IMR-90 (cell line): Measurements from ENCODE around the gene PLXNC1. TPM values are rescaled to one million over a fixed set of nuclear protein-coding genes. Genes with fewer than 3 reads are reported as not detected.

Source experiments
- ATAC-seq: fragments of 200-7000 bp; cut with Tn5 transposase; 2 replicates; pipeline ENCODE4 v1.9.1; 2020; ENCODE audit warnings: low read depth, mild to moderate bottlenecking, moderate library complexity
- BruUV-seq: library from RNA; stranded (reverse); fragments of 400-500 nt; replicated peaks from 2 replicates; lab custom pipeline; 2021; lab: Mats Ljungman, UMichigan
- CTCF ChIA-PET: fragments of 300-600 bp; formaldehyde crosslinking; extraction: SDS; loops from one replicate; lab custom pipeline; 2021; ENCODE audit warnings: antibody characterized with exemption; lab: Yijun Ruan, JAX
- POLR2A ChIA-PET: fragments of 300-600 bp; sonication (Branson Sonifier 250); formaldehyde crosslinking; loops from one replicate; lab custom pipeline; 2022; ENCODE audit warnings: antibody characterized with exemption; ENCODE audit not compliant: unreplicated experiment; lab: Charles Lee
- DNase-seq: peaks from one replicate; pipeline ENCODE4 v3.0.0; 2013
- H2AFZ ChIP-seq: replicated peaks from 2 replicates; pipeline ENCODE3; 2013; ENCODE audit warnings: low read length, mild to moderate bottlenecking; ENCODE audit not compliant: poor library complexity
- H2AK5ac ChIP-seq: 2 replicates; pipeline ENCODE4 v1.6.1; 2013; ENCODE audit warnings: low read depth, low read length, inconsistent platforms
- H2AK9ac ChIP-seq: replicated peaks from 2 replicates; pipeline ENCODE3; 2013; ENCODE audit warnings: mild to moderate bottlenecking, low read depth, low read length, moderate library complexity; ENCODE audit not compliant: poor library complexity
- H2BK120ac ChIP-seq: 2 replicates; pipeline ENCODE4 v1.6.1; 2013; ENCODE audit warnings: low read depth, low read length, inconsistent platforms
- H2BK15ac ChIP-seq: 3 replicates; pipeline ENCODE4 v1.6.1; 2013; ENCODE audit warnings: low read depth, low read length, inconsistent platforms
- H2BK20ac ChIP-seq: 2 replicates; pipeline ENCODE4 v1.6.1; 2013; ENCODE audit warnings: low read depth, mild to moderate bottlenecking, inconsistent platforms, low read length, moderate library complexity
- H2BK5ac ChIP-seq: 2 replicates; pipeline ENCODE4 v1.6.1; 2013; ENCODE audit warnings: mild to moderate bottlenecking, low read depth, low read length, inconsistent platforms; ENCODE audit not compliant: poor library complexity, severe bottlenecking
- H3K14ac ChIP-seq: replicated peaks from 2 replicates; pipeline ENCODE4 v1.6.1; 2013; ENCODE audit warnings: low read depth, low read length, inconsistent platforms
- H3K18ac ChIP-seq: 2 replicates; pipeline ENCODE4 v1.6.1; 2013; ENCODE audit warnings: low read depth, low read length, control low read depth
- H3K23ac ChIP-seq: 2 replicates; pipeline ENCODE4 v1.6.1; 2013; ENCODE audit warnings: low read depth, low read length, inconsistent platforms
- H3K27ac ChIP-seq: 2 replicates; pipeline ENCODE4 v1.5.1; 2013; ENCODE audit warnings: mild to moderate bottlenecking, control low read depth, low read length; ENCODE audit not compliant: insufficient read depth
- H3K27me3 ChIP-seq: 2 replicates; pipeline ENCODE4 v1.6.1; 2013; ENCODE audit warnings: low read length; ENCODE audit not compliant: control insufficient read depth, insufficient read depth
- H3K36me3 ChIP-seq: 2 replicates; pipeline ENCODE4 v1.6.1; 2013; ENCODE audit warnings: low read length, mixed read lengths; ENCODE audit not compliant: control insufficient read depth, insufficient read depth
- H3K4ac ChIP-seq: 2 replicates; pipeline ENCODE4 v1.6.1; 2013; ENCODE audit warnings: low read depth, low read length, inconsistent platforms
- H3K4me1 ChIP-seq: 2 replicates; pipeline ENCODE4 v1.6.1; 2013; ENCODE audit warnings: low read length, mixed read lengths; ENCODE audit not compliant: control insufficient read depth, insufficient read depth
- H3K4me2 ChIP-seq: 2 replicates; pipeline ENCODE4 v1.6.1; 2013; ENCODE audit warnings: low read depth, mild to moderate bottlenecking, control low read depth, low read length, moderate library complexity
- H3K4me3 ChIP-seq: 2 replicates; pipeline ENCODE4 v1.5.1; 2013; ENCODE audit warnings: low read depth, mild to moderate bottlenecking, control low read depth, low read length, moderate library complexity; ENCODE audit not compliant: insufficient read depth
- H3K56ac ChIP-seq: 2 replicates; pipeline ENCODE4 v1.6.1; 2013; ENCODE audit warnings: low read length, inconsistent platforms; ENCODE audit not compliant: insufficient read depth; ENCODE audit errors: extremely low read depth
- H3K79me1 ChIP-seq, 2 experiments: 2 replicates each; pipeline ENCODE4 v1.6.1; 2013; ENCODE audit warnings: low read length in 2 of 2, inconsistent platforms in 1 of 2, low read depth in 1 of 2
- H3K9ac ChIP-seq: 2 replicates; pipeline ENCODE4 v1.6.1; 2013; ENCODE audit warnings: low read depth, low read length, control low read depth
- H3K9me1 ChIP-seq: 2 replicates; pipeline ENCODE4 v1.6.1; 2013; ENCODE audit warnings: low read length, inconsistent platforms; ENCODE audit not compliant: insufficient read depth
- H3K9me3 ChIP-seq: 2 replicates; pipeline ENCODE4 v1.6.1; 2013; ENCODE audit warnings: low read length; ENCODE audit not compliant: control insufficient read depth, insufficient read depth
- H4K20me1 ChIP-seq: 2 replicates; pipeline ENCODE4 v1.6.1; 2013; ENCODE audit warnings: low read length, inconsistent platforms; ENCODE audit not compliant: insufficient read depth
- H4K5ac ChIP-seq: 2 replicates; pipeline ENCODE4 v1.6.1; 2013; ENCODE audit warnings: mild to moderate bottlenecking, low read depth, low read length, control low read depth
- H4K8ac ChIP-seq, 2 experiments: 2 replicates each; pipeline ENCODE4 v1.6.1; 2013; ENCODE audit warnings: low read depth in 2 of 2, low read length in 2 of 2, control low read depth in 1 of 2, inconsistent platforms in 1 of 2
- H4K91ac ChIP-seq: 2 replicates; pipeline ENCODE4 v1.6.1; 2013; ENCODE audit warnings: low read depth, low read length, inconsistent platforms; ENCODE audit not compliant: insufficient read depth
- CHD1 ChIP-seq: IDR thresholded peaks from 2 replicates; pipeline ENCODE4 v1.6.1; 2012; ENCODE audit warnings: low read depth, low read length, improper control_type of control experiment
- FOS ChIP-seq: fragments of 150-350 bp; IDR thresholded peaks from 2 replicates; pipeline ENCODE4 v1.6.1; 2016; ENCODE audit warnings: low read depth, low read length
- MAZ ChIP-seq: IDR thresholded peaks from 2 replicates; pipeline ENCODE4 v1.6.1; 2012; ENCODE audit warnings: low read depth, mild to moderate bottlenecking, low read length, improper control_type of control experiment, moderate library complexity, borderline replicate concordance
- MXI1 ChIP-seq: IDR thresholded peaks from 2 replicates; pipeline ENCODE4 v1.6.1; 2012; ENCODE audit warnings: low read depth, mild to moderate bottlenecking, low read length, moderate library complexity, borderline replicate concordance
- NFE2L2 ChIP-seq: fragments of 150-350 bp; IDR thresholded peaks from 2 replicates; pipeline ENCODE4 v1.6.1; 2016; ENCODE audit warnings: low read depth, mild to moderate bottlenecking, low read length
- RAD21 ChIP-seq: IDR thresholded peaks from 2 replicates; pipeline ENCODE4 v1.6.1; 2012; ENCODE audit warnings: low read length, improper control_type of control experiment
- SMC3 ChIP-seq: fragments of 150-350 bp; IDR thresholded peaks from 2 replicates; pipeline ENCODE4 v1.6.1; 2016; ENCODE audit warnings: low read depth, mild to moderate bottlenecking, antibody characterized with exemption, low read length, moderate library complexity
- WGBS, 2 experiments: methylation state at CpG; one replicate each; pipeline versions ENCODE4 v1.1.5 to v1.1.7; 2013; ENCODE audit warnings: missing lambda C conversion rate in 2 of 2; ENCODE audit not compliant: insufficient read length in 1 of 2; ENCODE audit errors: extremely low coverage in 2 of 2; 5-methylcytosine and 5-hydroxymethylcytosine counted together
- dilution Hi-C: fragments of 300-500 bp; cut with HindIII; formaldehyde crosslinking; loops from one replicate; pipeline ENCODE4 v1.14.3; 2018; ENCODE audit warnings: low sequenced_read_pairs; ENCODE audit not compliant: unreplicated experiment
- in situ Hi-C: fragments of 300-500 bp; cut with MboI; formaldehyde crosslinking; loops from 3 replicates; pipeline ENCODE4 v1.14.3; 2019; ENCODE audit warnings: low sequenced_read_pairs, inconsistent platforms, mixed read lengths
- intact Hi-C: fragments of 100-400 bp; cut with micrococcal nuclease; formaldehyde crosslinking; loops from 2 replicates; pipeline ENCODE4 v1.10.0; 2022
- polyA plus RNA-seq, 3 experiments: library from polyadenylated mRNA; depleted of rRNA; stranded (reverse); fragments of >200 nt; gene quantifications; 2 replicates each; pipeline ENCODE4 v1.2.3, GENCODE V29; 2012; ENCODE audit warnings: low replicate concordance in 1 of 3
- total RNA-seq: library from RNA; depleted of rRNA; stranded (reverse); fragments of >200 nt; gene quantifications from 2 replicates; pipeline ENCODE4 v1.2.3, GENCODE V29; 2012
- TF ChIP-seq, protein P1 (sequence below): fragments of 150-350 bp; IDR thresholded peaks from 2 replicates; pipeline ENCODE4 v1.6.1; 2017; ENCODE audit warnings: mild to moderate bottlenecking, antibody characterized with exemption, low read length, low read depth
- TF ChIP-seq, protein P2 (sequence below): fragments of 150-350 bp; IDR thresholded peaks from 2 replicates; pipeline ENCODE4 v1.6.1; 2016; ENCODE audit warnings: low read depth, mild to moderate bottlenecking, low read length, moderate library complexity, borderline replicate concordance

Gene PLXNC1
- total and polyA plus RNA-seq, 2 of the 4 experiments (the other 2 are of a cell fraction): 1.0 to 1.6 TPM

DNA sequence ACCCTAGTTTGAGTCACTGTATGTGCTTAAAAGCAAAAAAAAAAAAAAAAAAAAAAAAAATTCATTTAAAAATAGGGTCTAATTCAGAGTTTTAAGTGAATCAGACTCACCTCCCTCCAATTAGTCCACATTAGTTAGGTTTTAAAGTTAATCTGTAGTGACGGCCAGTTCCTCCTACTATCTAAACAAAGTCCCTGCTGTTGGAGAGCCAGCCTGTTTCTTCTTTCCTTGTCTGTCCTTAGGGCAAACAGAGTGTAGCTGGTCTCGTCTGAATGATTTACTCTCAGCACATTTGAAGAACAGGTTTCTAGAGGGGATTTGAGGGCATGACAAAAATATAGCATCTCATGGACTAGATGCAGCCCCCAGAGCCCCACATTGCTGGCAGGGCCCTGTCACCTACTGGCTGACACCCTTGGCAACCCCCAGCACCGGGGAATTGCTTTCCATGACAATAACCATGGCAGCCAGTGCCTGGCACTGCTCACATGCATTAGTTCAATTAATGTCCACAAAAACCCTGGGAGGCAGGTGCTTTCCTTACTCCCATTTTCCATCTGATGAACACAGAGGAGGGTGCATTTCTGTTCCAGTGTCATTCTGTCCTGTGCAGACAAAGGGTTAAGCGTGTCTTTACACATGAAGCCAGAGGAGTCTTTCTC, 138.3 kb downstream of the PLXNC1 start:
- no peak overlapping the region for H3K4me2 ChIP-seq
- no peak overlapping the region for H3K4ac ChIP-seq
- no CpG with 5 or more reads among the region's 4 CpGs for WGBS, 2 experiments
- no TSS peak for BruUV-seq
- in situ Hi-C loops: no loop called here
- no peaks in the 10 kb centered on the region for H3K9me3 ChIP-seq
- intact Hi-C loops: no loop called here
- dilution Hi-C loops: no loop called here
- no peak overlapping the region for H4K91ac ChIP-seq
- ChIA-PET CTCF (no interaction called here), POLR2A (no interaction called here)
- H3K27ac ChIP-seq: no peak overlapping the region
- no peak overlapping the region for H3K23ac ChIP-seq
- H2BK5ac ChIP-seq: no peak overlapping the region
- no peak overlapping the region for H2AK9ac ChIP-seq
- no peak overlapping the region for H4K8ac ChIP-seq
- H3K4me1 ChIP-seq: peaks cover 13% of the 10 kb centered on the region
- H3K14ac ChIP-seq: no peak overlapping the region
- H2BK120ac ChIP-seq: no peak overlapping the region
- TF ChIP-seq, protein P1, sequence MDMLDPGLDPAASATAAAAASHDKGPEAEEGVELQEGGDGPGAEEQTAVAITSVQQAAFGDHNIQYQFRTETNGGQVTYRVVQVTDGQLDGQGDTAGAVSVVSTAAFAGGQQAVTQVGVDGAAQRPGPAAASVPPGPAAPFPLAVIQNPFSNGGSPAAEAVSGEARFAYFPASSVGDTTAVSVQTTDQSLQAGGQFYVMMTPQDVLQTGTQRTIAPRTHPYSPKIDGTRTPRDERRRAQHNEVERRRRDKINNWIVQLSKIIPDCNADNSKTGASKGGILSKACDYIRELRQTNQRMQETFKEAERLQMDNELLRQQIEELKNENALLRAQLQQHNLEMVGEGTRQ: no peak
- TF ChIP-seq FOS (no peak), NFE2L2 (no peak), MXI1 (no peak), CHD1 (no peak), SMC3 (no peak), RAD21 (no peak), MAZ (no peak)
- TF ChIP-seq, protein P2, sequence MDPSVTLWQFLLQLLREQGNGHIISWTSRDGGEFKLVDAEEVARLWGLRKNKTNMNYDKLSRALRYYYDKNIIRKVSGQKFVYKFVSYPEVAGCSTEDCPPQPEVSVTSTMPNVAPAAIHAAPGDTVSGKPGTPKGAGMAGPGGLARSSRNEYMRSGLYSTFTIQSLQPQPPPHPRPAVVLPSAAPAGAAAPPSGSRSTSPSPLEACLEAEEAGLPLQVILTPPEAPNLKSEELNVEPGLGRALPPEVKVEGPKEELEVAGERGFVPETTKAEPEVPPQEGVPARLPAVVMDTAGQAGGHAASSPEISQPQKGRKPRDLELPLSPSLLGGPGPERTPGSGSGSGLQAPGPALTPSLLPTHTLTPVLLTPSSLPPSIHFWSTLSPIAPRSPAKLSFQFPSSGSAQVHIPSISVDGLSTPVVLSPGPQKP: no peak
- ATAC-seq (no peak), DNase-seq (no peak)
- H3K36me3 ChIP-seq: no peaks in the 10 kb centered on the region
- peaks cover 9% of the 10 kb centered on the region for H3K9me1 ChIP-seq
- no peak overlapping the region for H3K56ac ChIP-seq
- H3K9ac ChIP-seq: no peak overlapping the region
- no peaks in the 10 kb centered on the region for H3K79me1 ChIP-seq
- H4K5ac ChIP-seq: no peak overlapping the region
- peaks cover 3% of the 10 kb centered on the region for H3K27me3 ChIP-seq
- no peak overlapping the region for H2BK15ac ChIP-seq
- no peak overlapping the region for H2AK5ac ChIP-seq
- no peak overlapping the region for H2BK20ac ChIP-seq
- H3K4me3 ChIP-seq: no peak overlapping the region
- no peaks in the 10 kb centered on the region for H4K20me1 ChIP-seq
- H3K18ac ChIP-seq: no peak overlapping the region
- H2AFZ ChIP-seq: no peak overlapping the region
